HG02970 (cell line): Measurements from ENCODE around the gene ZNF683.
"Not testable (repeated sequence)": the region's sequence is repeated elsewhere in the genome, so short reads cannot be mapped to it uniquely, and the experiment has no call there.

Experiments used
- ATAC-seq: cut with Tn5 transposase; IDR thresholded peaks from one replicate; pipeline ENCODE4 v1.9.1; 2021; ENCODE audit warnings: mild to moderate bottlenecking, moderate library complexity, moderate number of reproducible peaks; ENCODE audit not compliant: unreplicated experiment, low FRiP score

ZNF683 gene

GRCh38 chr1:26340047-26340481 is 32.5 kb downstream of the ZNF683 start:
- no peak for ATAC-seq

DNA sequence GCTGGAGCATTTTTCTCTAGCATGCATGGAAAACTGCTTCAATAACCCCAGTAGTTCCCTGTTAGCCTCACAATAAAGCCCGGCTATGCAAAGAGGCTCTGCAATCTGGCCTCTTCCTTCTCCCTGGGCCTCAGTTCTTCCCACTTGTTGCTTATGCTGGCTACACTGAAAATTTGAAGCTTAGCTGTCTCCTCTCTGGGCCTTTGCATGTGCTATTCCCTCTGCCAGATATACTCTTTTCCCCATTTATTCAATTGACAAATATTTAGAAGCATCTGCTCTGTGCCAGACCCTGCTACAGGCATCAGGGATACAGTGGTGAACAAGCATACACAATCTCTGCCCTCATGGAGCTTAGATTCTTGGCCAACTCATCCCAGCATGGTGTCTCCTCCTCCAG is 33.9 kb downstream of the ZNF683 start:
- no peak for ATAC-seq

GRCh38 chr1:26337625-26338024 is 34.9 kb downstream of the ZNF683 start:
- no peak for ATAC-seq

- ATAC-seq, result no peak
These were observed 35.4 kb downstream of the ZNF683 start for GRCh38 chr1:26337206-26337535.

DNA sequence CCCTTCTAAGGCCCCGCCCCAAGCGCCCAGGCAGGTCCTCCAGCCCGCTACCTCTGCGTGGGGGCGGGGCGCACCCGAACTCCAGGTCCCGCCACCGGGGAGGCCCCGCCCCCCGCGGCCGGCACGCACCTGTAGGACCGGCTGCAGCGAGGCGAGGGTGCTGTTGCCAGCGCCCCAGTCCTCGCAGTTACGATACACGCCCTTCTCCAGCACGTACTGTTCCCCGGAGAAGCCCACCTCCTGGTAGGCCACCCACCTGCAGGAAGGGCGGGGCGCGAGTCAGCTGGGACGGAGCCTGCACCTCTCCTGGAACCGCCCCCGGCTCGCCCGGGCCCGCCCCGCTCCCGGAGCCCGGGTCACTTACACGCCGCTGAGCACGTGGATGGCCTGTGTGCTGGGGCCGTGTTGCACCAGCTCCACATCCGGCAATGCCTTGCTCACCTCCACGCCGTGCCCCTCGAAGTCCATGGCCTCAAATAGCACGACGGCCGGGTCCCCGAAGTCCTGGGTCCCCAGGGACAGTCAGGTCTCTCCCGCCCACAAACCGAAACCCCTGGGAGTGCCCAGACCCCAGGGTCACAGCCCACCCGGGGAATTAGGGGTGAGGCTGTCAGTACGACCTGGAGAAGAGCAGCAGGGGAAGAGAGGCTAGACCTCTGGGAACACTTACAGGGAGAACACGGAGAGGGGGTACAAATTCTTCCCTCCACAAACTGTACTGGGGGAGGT is 35.9 kb downstream of the ZNF683 start:
- ATAC-seq, result peak; percentile 66

GRCh38 chr1:26335774-26336476 is 36.6 kb downstream of the ZNF683 start:
- ATAC-seq, result no peak

GRCh38 chr1:26333312-26333711 is 39.2 kb downstream of the ZNF683 start:
- not testable (repeated sequence) for ATAC-seq

GRCh38 chr1:26330276-26330675 is 42.3 kb downstream of the ZNF683 start:
- ATAC-seq, result no peak

GRCh38 chr1:26329380-26329779 is 43.2 kb downstream of the ZNF683 start:
- not testable (repeated sequence) for ATAC-seq

- ATAC-seq, result no peak
These were observed 44.0 kb downstream of the ZNF683 start for GRCh38 chr1:26328597-26328996.

DNA sequence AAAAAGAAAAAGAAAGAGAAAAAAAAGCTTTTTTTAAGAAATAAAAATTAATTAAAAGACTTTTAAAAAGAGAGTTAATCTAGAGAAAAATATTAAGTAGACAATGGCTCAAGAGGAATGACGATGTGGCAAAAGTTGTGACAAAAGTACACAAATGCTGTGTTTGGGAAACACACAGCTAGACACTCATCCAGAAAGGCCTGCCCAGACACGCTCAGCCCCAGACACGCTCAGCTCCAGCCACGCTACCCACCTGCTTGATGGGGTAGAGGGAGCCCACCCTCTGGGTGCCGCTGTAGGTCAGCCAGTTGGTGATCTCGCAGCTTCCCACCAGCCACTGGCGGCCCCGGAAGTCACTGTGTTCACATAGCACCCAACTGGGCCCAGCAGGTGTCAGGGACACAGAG is 44.6 kb downstream of the ZNF683 start:
- ATAC-seq, result no peak

- no peak for ATAC-seq
These were observed 48.0 kb downstream of the ZNF683 start for GRCh38 chr1:26324550-26324949.

- ATAC-seq, result no peak
These were observed 49.2 kb downstream of the ZNF683 start for GRCh38 chr1:26323382-26323781.

DNA sequence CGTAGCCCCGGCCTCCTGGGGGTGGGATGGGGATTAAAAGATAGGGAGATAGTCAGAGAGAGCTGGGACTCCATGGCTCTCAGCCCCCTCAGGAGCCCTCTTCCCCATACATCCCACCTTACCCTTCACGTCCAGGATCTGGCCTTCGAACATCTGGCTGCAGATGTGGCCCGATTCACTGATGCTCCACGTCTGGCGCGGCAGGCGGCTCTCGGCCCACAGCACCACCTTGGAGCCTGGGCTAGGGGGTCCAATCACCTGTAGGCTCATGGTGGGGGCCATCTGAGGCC is 50.6 kb downstream of the ZNF683 start:
- ATAC-seq, result no peak

- ATAC-seq, result peak; percentile 37
These were observed 51.1 kb downstream of the ZNF683 start for GRCh38 chr1:26321315-26322041.

DNA sequence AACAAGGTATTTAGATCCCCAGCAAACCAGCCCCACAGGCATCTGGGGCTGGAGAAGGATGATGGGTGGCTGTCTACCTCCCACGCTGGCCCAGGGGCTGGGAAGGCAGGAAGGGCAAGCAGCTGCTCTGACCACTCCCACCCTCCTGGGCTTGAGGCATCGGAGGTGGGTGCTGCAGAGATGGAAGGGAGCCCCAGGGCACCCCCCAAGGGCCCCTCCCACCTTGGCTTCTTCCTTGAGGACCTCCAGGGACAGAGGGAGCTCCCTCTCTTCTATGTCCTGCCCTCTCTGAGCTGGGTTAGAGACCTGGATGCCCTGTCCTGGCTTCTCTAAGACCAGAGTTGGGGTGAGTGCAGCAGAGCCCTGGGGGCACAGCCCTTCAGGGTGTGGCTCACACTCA is 51.7 kb downstream of the ZNF683 start:
- no peak for ATAC-seq

DNA sequence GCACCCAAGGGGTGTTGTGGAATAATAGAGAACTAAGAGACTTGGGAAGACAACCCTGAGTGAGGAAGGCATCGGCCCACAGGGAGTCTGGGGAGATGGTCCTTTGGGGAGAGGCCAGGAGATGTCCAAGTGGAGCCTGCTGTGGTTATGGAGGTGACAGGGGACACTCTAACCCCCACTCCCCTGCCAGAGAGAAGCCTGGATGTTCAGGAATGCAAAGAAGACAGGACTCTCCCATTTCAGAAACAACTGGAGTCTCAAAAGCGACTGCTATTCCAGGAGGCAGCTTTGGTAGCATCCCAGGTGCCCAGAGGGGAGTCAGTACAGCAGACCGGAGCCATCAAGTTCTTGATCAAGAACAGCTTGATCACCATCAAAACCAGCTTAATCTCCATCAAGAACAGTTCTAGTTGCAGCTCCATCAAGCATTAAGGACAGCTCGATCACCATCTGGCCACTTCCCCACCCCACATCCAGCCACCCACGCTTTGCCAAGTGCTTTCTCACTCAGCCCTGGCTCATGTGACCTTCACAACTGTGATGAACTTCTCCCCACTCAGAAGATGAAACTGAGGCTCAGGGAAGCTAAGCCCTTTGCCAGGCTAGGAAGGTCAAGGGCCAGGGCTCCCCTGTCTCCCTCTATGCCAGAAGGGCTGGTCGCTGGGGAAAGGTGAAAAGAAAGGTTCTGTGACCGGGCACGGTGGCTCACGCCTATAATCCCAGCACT is 54.0 kb downstream of the ZNF683 start:
- ATAC-seq, result no peak

DNA sequence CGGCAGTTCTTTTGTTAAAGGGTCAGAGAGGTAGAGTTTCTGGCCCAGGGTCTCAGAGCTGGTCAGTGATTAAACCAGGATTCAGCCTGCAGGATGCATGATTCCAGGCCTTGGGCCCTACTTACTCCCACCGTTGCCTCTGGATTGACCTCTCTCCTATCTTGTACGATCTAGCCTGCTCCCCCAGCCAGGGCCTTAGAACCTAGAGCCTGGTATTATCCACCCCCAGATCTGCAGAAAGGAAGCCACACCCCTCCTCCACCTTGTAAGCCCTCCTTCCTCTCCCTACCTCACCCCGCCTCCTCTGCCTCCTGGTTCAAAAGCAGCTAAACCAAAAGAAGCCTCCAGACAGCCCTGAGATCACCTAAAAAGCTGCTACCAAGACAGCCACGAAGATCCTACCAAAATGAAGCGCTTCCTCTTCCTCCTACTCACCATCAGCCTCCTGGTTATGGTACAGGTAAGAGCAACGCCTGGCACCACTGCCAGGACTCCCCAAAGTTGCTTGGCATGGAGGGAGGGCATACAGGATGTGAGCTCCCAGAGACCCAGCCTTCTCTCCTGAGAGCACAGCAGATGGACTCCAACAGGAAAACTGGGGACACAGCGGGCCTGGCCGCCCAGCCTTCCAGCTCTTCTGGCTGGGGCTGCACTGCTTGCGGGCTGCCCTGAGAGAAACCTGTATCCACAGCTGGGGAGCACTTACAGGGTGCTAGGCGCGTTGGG is 54.8 kb downstream of the ZNF683 start, which contains the start of gene CD52:
Gene CD52 (plus strand): TSS at position 347 of the 726 bp plus-strand sequence. CDS start 60 bp downstream, at position 407.
- ATAC-seq, result no peak

- no peak for ATAC-seq
These were observed 55.4 kb downstream of the ZNF683 start for GRCh38 chr1:26317146-26317545.
